Left forelimb (tissue), 1 donor: Measurements from ENCODE around the gene HES5.
"Not testable (repeated sequence)": the region's sequence is repeated elsewhere in the genome, so short reads cannot be mapped to it uniquely, and the experiment has no call there.

Experiments used
- DNase-seq: peaks from one replicate; pipeline ENCODE4 v3.0.0-alpha.2; 2018; ENCODE audit warnings: low spot score

The HES5 gene, protein sequence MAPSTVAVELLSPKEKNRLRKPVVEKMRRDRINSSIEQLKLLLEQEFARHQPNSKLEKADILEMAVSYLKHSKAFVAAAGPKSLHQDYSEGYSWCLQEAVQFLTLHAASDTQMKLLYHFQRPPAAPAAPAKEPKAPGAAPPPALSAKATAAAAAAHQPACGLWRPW

DNA sequence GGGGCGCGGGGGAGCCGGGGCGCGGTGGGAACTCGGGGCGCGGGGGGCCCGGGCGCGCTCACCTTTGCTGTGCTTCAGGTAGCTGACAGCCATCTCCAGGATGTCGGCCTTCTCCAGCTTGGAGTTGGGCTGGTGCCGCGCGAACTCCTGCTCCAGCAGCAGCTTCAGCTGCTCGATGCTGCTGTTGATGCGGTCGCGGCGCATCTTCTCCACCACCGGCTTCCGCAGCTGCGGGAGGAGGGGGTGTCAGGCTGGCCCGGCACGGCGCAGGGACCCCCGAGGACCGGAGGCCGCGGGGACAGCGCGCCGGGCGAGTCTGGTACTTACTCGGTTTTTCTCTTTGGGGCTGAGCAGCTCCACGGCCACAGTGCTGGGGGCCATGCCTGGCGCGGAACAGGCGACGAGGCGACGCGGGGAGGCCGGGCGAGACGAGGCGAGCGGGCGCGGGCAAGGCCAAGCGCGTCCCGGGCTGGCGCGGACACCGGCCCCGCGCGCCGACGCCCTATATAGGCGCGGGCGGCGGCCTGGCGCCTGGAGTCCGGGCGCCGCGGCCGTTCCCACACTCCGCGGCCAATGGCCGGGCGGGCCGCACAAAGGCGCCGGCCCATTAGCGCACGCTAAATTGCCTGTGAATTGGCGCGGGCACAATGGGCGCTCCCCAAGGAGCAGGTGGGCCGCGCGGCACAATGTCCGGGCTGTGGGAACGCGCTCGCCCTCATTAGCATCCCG, at the start of gene HES5:
TSS of gene HES5 (minus strand) at position 480 of the 729 bp plus-strand sequence. CDS start at position 381, 99 bp downstream.
- no peak for DNase-seq

DNA sequence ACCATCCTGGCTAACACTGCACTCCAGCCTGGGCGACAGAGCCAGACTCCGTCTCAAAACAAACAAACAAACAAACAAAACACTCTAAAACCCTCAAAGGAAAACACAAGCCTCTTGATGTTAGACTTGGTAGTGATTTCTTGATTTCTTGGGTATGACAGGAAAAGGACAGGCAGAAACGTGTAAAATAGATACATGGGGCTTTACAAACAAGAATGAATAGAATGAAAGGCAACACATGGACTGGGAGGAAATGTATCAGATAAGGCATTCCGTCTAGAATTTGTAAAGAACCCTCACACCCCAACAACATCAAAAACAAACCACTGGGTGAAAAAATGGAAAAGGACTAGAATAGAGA, 48.7 kb upstream of the HES5 start:
- no peak for DNase-seq

DNA sequence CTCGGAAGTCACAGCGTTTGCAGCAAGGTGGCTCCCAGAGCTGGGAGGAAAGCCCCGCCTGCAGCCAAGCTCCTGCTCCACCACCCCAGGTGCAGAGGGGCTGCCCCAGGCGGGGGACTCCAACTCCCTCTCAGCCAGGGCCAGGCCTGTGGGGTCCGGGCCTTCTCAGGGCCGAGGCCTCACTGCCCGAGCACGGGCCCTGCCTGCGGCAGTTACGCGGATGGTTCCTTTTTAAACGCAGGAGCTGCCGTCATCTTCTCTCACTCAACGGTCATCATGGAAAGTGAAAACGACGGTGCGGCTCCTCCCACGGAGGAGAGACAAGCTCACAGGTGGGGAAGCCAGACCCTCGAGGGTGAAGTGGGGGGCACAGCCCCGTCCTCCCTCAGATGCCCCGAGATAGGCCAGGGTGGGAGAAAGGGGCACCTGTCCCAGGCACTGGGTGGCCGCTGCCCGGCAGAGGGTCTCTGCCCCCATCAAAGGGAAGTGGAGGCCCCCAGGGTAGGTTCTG, 47.6 kb upstream of the HES5 start:
- DNase-seq, result not testable (repeated sequence)

DNA sequence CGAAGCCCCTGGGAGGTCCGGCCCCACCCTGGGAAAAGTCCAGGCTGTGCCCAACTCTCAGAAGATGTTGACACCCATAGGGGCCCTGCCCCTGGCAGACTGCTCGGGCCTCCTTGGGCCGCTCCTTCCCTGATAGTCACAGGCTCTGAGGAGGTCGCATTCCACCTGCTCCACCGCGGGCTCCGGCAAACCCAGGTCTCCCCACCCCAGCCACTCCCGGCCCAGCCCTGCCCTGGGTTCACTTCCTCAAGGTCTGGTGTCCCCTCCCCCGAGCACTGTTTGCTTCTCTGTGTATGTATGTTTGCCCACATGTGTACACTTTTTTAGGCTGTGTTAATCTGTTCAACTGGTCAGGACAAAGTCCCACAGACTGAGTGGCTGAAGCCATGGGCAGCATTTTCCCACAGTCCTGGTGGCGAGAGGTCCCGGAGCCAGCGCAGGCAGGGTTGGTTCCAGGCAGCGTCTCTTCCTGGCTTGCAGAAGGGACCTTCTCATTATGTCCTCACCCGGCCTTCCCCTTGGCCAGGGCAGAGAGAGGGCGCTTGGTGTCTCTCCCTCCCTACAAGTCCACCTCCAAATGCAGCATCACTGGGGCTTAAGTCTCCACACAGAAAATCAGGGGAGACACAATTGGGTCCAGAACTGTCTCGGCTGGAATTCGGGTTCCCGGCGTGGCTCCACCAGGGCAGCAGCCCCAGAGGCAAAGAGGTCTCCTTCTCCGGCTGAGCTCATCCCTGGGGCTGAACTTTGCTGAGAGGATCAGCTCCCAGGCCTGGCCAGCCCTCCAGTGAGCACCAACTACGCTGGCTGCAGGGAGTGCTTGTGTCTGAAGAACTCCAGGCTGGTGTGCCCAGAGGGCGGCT, 46.0 kb upstream of the HES5 start:
- DNase-seq, result no peak

DNA sequence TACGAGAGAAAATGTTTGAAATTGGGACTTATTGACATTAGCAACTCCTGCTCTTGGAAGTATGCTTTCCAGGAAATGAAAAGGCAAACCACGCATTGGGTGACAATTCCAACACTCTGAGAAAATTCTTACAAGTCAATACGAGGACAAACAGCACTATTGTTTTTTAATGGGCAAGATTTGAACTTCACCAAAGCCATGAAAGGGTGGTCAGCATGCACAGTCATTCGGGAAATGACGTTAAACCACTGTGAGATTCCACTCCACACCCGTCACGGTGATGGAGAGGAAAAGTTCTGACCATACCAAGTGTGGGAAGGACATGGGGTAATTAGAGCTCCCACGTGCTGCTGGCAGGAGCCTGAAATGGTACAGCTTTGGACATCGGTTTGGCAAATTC, 44.3 kb upstream of the HES5 start:
- DNase-seq, result no peak

DNA sequence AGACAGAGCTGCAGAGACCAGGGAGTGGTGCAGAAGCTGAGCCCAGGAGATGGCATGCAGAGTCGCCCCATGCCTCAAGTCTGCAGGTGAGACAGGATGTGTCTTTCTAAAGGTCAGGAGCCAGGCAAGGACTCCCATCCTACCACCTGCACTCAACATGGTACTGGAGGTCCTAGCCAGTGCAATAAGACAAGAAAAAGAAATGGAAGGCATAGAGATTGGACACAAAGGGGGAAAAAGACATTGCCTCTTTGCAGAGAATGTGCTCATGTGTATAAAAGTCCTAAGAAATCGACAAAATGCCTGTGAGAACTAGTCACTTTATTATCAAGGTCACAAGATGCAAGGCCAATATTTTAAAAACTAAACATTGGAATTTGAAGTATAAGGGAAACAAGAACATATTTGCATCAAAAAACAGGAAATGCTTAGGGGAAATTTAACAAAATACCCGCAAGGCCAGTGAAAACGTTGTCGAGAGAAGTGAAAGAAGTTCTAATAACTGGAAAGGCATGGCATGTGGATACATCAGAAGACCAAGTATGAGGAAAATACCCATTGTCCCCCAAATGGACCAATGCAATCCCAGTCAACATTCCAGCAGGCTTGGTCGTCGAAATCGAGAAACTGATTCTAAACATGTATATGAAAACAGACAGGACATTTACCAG, 43.3 kb upstream of the HES5 start:
- DNase-seq, result no peak

DNA sequence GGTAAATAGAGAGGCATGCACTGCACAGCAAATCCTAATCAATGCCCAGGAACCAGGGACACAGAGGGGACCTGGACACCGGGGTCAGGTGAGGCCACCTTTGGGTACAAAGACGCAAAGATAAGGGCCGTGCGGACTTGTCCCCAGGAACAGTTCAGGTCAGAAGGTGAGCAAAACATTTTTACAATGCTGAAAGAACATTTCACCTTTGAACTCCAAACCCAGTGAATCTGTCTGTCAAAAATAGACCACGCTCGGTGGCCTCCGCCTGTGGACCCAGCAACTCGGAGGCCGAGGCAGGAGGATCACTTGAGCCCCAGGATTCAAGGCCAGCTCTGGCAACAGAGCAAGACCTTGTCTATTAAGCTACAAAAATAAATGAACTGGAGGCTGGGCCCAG, 41.3 kb upstream of the HES5 start:
- no peak for DNase-seq

DNA sequence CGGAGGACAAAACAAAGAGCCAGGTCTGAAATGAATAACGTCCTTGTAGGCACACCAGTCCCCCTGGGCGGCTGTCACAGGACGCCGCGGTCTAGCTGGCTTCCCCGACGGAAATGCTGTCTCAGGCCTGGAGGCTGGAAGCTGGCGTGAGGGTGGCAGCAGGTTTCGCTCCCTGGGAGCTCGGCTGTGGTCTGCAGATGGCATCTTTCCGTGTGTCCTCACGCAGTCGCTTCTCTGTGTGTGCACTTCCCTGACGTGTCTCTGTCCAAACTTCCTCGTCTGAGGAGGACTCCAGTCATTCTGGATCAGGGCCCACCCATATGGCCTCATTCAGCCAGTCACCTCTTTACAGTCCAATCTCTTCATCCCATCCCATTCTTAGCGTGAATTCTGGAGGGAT, 40.3 kb upstream of the HES5 start:
- no peak for DNase-seq

DNA sequence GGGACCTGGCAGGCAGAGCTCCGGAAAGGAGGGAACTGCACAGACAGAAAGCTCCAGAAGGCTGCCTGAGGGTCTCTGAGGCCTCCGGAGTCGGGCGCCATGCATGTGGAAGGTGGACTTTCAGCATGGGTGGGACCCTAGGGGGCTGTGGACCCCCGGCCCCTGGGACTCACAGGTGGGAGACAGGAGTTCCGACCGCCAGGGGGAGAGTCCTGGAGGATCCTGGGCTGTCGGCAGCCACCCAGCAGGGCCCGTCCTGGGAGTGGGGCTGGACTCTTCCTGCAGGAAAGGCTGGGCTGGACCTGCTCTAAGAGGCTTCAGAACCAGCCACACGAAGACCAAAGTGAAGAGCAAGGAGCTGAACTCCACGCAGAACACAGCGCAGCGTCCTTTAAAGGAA, 39.6 kb upstream of the HES5 start:
- not testable (repeated sequence) for DNase-seq

DNA sequence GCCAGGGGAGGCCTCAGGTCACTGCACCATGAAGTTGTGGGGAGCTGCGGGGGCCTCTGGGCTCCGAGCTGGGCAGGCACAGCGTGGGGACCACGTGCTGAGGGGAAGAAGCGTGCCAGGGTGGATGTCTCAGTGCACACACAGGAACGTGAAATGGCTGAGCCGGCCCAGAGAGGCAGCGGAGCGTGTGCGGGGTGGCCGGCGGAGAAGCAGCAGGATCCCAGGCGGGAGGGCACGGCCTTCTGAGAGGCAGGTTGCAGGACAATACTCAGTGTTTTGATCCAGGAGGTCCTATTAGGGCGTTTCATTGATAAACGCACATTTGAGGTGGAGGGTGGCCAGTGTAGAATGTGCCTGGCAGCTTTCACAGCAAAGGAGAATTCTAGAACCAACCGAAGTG, 39.0 kb upstream of the HES5 start:
- DNase-seq, result no peak

DNA sequence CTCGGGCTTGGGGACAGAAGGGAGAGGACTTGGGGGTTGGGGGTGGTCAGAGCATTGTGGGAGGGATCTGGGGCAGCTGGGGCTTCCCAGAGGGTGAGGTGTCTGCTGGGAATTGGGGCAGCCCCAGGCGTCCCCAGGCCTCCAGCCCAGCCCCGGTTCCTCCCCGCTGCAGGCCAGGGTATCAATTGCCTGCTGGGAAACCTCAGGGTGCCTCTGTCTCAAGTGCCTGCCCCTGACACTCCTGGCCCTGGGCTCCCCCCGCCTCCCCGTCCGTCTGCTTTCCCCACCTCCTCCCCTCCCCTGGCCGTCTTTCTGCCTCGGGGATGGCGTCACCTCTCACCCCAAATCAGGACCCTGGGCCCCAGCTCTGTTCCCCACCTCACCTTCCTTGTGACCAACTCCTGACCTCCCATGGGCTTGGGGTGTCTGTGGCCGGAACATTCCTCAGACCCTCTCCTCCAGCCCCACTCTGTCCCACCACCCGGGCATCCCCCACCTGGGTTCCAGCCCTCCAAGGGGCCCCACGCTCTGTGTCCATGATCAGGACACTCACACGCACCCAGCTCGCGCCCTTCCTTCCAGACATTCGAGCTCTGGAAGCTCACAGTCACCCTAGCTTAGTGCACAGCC, 38.2 kb upstream of the HES5 start:
- DNase-seq, result not testable (repeated sequence)

DNA sequence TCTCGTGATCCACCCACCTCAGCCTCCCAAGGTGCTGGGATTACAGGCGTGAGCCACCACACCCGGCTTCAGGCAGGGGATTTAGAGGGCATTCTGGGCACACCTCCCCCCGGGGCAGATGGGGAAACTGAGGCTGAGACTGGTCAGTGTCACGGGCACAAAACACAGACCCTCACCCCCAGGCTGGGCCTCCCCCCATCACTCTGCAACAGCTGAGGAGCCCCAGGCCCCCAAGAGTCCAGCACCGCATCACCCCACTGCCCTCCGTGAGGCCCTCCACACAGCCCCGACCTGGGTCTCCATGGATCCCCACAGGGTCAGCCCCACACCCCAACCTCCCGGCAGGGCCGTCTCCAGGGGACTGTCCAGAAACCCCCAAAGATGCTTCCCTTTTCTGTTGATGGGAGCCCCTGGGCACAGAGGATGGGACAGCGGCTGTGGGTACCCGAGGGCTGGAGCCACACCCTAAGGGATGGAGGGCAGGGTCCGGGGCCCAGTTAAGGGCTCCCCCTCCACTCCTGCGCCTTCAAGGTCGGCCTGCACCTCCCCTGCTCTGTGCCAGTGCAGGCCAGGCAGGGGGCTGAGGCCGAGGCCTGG, 37.1 kb upstream of the HES5 start:
- no peak for DNase-seq

DNA sequence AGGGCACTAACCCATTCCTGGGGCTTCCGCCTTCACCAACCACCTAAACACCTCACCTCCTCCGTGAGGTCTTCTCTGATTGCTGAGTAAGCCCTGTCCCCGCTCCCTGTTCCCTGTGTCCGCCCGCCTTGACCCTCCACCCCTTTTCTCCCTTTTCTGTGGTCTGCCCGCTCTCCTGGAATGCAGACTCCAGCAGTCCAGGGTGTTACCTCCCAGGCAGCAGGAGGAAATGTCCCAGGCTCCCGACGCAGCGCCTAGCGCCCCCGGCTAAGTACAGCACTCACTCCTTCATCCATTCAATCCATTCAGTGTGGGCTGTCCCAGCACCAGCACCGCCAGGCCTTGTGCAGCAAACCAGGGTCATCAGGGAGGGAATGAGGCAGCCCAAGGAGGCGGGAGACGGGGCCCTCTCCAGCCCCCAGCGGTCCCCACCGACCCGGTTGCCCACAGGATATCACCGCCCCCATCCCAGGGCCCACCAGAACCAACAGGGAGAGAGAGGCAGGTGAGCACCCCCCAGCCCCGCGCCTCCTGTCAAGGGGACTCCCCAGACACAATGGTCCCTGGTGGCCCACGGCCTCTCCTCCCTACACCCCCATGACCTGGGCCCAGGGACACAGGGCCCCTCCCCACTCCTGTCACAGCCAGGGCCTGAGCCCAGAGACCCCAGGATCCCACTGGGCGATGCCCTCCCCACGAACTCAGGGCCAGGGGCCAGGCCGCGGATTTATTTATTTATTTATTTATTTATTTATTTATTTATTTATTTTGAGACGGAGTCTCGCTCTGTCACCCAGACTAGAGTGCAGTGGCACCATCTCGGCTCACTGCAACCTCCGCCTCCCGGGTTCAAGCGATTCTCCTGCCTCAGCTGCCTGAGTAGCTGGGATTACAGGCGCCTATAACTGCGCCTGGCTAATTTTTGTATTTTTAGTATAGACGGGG, 36.3 kb upstream of the HES5 start:
- DNase-seq, result no peak

DNA sequence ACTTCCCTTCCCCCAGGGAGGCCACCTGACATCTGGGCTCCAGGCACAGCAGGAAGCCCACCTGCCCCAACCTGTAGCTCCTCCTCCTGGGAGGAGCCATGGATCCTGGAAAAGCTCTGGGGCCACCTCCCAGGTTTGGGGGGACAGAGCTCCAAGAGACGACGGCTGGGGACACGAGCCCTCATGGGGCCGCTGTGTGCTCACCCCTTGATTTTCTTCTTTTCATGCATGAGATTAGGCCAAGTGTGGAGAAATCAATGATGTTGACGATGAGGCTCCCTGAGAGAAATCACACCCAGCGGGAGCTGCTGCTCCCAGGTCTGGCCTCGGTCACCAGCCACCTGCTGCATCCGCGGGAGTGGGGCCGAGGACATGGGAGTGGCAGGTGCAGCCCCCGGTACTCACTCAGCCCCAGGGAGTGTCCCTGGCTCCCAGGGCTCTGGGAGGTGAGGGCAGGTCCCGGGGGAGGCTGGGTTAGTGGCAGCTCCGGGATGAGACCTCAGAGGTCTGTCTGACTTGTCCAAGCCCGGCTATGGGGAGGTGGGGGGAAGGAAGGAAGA, 34.8 kb upstream of the HES5 start:
- no peak for DNase-seq

DNA sequence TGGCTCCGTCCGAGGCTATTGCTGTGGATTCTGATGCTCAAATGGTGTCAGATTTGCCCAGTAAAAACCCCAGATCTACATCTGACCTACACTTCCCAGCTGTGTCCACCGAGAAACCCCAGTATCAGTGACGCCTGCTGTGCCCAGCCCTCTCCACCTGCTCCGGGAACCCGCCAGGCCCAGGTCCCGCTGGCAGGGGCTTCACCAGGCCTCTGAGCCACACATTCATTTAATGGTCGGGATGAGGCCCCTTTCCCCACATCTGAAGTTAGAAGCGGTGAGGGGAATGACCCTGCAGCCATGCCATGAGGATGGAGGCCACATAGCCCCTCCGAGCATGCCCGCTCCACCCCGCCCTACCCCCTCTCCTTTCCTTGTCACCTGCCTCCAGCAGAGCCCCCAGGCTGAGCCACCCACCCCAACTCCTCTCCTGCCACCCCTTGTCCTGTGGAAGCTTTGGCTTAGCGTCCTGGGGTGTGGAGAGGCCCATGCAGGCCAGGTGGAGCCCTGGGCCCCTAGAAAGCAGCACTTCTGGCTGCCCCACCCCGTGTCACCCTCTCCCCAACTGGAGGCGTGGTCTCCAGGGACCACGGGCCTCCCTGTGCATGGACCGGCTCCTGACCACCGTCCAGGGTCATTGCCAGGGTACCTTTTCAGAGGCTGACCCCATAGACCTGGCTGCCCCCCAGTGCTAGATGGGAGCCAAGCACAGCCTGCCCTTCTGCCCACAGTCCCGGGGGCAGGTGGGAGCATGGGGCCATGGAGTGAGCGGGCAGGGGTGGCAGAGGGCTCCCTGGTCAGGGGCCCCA, 34.1 kb upstream of the HES5 start:
- no peak for DNase-seq

DNA sequence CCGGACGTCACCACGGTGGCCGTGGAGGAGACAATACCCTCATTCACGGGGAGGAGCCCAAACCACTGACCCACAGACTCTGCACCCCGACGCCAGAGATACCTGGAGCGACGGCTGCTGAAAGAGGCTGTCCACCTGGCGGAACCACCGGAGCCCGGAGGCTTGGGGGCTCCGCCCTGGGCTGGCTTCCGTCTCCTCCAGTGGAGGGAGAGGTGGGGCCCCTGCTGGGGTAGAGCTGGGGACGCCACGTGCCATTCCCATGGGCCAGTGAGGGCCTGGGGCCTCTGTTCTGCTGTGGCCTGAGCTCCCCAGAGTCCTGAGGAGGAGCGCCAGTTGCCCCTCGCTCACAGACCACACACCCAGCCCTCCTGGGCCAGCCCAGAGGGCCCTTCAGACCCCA, 33.1 kb upstream of the HES5 start:
- DNase-seq, result no peak

DNA sequence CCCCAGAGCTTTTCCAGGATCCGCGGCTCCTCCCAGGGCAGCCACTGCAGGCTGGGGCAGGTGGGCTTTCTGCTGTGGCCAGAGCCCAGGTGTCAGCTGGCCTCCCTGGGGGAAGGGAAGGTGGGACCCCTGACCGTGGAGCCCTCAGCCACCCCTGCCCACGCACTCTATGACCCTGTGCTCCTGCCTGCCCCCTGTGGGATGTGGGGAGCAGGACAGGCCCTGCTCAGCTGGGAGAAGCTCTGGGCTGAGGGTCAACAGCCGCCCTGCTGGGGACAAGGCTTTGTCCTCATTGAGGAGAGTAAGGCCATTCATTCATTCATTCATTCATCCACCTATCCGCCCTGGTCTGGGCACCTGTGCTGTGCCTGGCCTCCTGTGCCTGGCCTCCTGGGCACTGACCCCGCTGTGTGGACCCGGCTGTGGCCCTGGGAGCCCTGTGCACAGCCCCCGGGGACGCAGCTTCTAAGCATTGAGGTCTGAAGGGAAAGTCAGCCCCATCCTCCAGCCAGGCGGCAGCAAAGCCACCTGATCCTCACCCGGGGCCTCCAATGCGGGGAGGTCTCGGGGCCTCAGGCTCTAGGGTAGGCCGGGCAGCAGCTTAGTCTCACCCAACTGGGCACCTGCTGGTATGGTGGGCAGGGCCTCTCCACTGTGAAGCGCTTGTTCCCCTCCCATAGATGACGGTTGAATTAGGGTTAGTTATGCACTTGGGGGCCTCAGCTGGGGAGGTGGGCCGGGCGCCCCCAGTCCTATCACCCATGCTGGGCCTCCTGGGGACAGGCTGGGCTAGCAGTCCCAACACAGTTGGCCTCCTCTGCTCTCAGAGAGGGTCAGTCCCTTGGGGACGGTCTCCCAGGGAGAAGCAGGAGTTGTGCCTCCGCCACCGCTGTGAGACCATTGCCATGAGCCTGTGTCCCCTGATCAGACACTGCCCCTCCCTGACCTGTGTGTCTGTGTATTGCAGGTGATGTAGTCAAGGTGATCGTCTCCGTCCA, 32.1 kb upstream of the HES5 start:
- no peak for DNase-seq

DNA sequence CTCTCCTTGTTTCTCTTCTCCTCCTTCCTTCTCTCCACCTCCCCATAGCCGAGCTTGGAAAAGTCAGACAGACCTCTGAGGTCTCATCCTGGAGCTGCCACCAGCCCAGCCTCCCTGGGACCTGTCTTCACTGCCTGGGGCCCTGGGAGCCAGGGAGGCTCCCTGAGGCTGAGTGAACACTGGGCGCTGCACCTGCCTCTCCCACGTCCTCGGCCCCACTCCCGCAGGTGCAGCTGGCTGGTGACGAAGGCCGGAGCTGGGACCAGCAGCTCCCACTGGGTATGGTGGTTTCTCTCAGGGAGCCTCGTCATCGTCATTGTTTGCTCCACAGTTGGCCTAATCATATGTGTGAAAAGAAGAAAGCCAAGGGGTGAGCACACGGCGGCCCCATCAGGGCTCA, 31.4 kb upstream of the HES5 start:
- DNase-seq, result no peak
